Measurements from ENCODE around the gene CNN2. TPM values are rescaled to one million over a fixed set of nuclear protein-coding genes. Genes with fewer than 3 reads are reported as not detected.

The CNN2 gene
- total RNA-seq (2014; rRNA removed) (97.9 and 107 TPM in 2 replicates), Bru-seq, nascent RNA (percentile 80 among the genes with signal in this experiment), BruChase-seq, experiment 1, labeled RNA remaining after a 6-hour chase (percentile 95 among the genes with signal in this experiment), BruChase-seq, experiment 2, labeled RNA remaining after a 2-hour chase (percentile 87 among the genes with signal in this experiment)
- long read RNA-seq, transcript CNN2-201 (7 exons, 2,179 nt), result major isoform, 90 of 196 reads
- long read RNA-seq, transcript CNN2-206 (1 exons, 2,266 nt), result minor isoform, 45 of 196 reads
- long read RNA-seq, transcript CNN2-208 (6 exons, 828 nt), result minor isoform, 7 of 196 reads
- long read RNA-seq, transcript CNN2-202 (6 exons, 2,033 nt), result minor isoform, 38 of 196 reads
- long read RNA-seq, partial matches to known transcripts, result 12 of 196 reads
- long read RNA-seq, other reads (novel, unspliced or antisense), result 4 of 196 reads

- H3K4me2 ChIP-seq (ENCODE audit: low read length), result peak within 1 kb of the TSS; percentile 92
- intact Hi-C loops (cut with micrococcal nuclease), result loop anchor here (5.0 kb wide), 1 partner anchor 76 kb away; the partner anchor contains the start of gene GPX4
- DNase-seq (peak; percentile 66), ATAC-seq (peak; percentile 76)
- H3K9me3 ChIP-seq (ENCODE audit: low read length), result no peaks in the 10 kb centered on the region
- H3F3A ChIP-seq (ENCODE audit: low read length, unreplicated experiment), result no peaks in the 10 kb centered on the region
- peaks cover 37% of the 10 kb centered on the region for H3K79me2 ChIP-seq (ENCODE audit: low read length)
- ChIA-PET POLR2A (ENCODE audit: unreplicated experiment) (interaction anchor here (0.5 to 0.7 kb wide), 7 partner anchors 19 to 430 kb away, joined by 3 to 15 read pairs (median 5); no protein-coding TSS in a partner anchor), CTCF (no interaction called here)
- H3K9ac ChIP-seq (ENCODE audit: low read length), result peak within 1 kb of the TSS; percentile 64
- BruUV-seq (replicated peaks), result no TSS peak
- H3K36me3 ChIP-seq (ENCODE audit: low read depth, low read length), result no peaks in the 10 kb centered on the region
- TF ChIP-seq EZH2phosphoT487 (IDR thresholded peaks at IDR 0.05; ENCODE audit: borderline replicate concordance, low read length) (no peak), CTCF (conservative IDR thresholded peaks at IDR 0.05; ENCODE audit: low read depth, low read length) (no peak), EZH2 (IDR thresholded peaks at IDR 0.05; ENCODE audit: low read length, unreplicated experiment) (no peak)
- no peaks in the 10 kb centered on the region for H3K9me2 ChIP-seq (replicated peaks; ENCODE audit: low read length)
- no peaks in the 10 kb centered on the region for H4K20me1 ChIP-seq (ENCODE audit: low read length)
- peak within 1 kb of the TSS; percentile 95 for H3K4me3 ChIP-seq (ENCODE audit: low read length)
- H3K27me3 ChIP-seq (ENCODE audit: low read length), result no peaks in the 10 kb centered on the region
- peak within 1 kb of the TSS; percentile 89 for H2AFZ ChIP-seq (ENCODE audit: low read length)
- H3K4me1 ChIP-seq (ENCODE audit: insufficient read depth, low read length), result no peaks in the 10 kb centered on the region; the same call in 1 of the 2 replicates
- no peak within 1 kb of the TSS for H3K27ac ChIP-seq (ENCODE audit: low read length)
These were observed at the start of gene CNN2 for GRCh38 chr19:1025960-1026782. TSS of gene CNN2 (plus strand) at chr19:1026608. CDS start at chr19:1026662, 54 bp downstream.

GRCh38 chr19:977058-977464, 49.3 kb upstream of the CNN2 start:
- TF ChIP-seq CTCF (conservative IDR thresholded peaks at IDR 0.05; ENCODE audit: low read depth, low read length) (no peak), EZH2phosphoT487 (IDR thresholded peaks at IDR 0.05; ENCODE audit: borderline replicate concordance, low read length) (no peak), EZH2 (IDR thresholded peaks at IDR 0.05; ENCODE audit: low read length, unreplicated experiment) (no peak)
- Histone ChIP-seq H3K79me2 (ENCODE audit: low read length) (no peaks in the 10 kb centered on the region), H3K36me3 (ENCODE audit: low read depth, low read length) (no peaks in the 10 kb centered on the region), H2AFZ (ENCODE audit: low read length) (no peak overlapping the region), H3K9ac (ENCODE audit: low read length) (no peak overlapping the region), H3K9me2 (replicated peaks; ENCODE audit: low read length) (no peaks in the 10 kb centered on the region), H3K4me1 (ENCODE audit: insufficient read depth, low read length) (no peaks in the 10 kb centered on the region), H4K20me1 (ENCODE audit: low read length) (no peaks in the 10 kb centered on the region), H3K27me3 (ENCODE audit: low read length) (no peaks in the 10 kb centered on the region), H3K4me2 (ENCODE audit: low read length) (no peak overlapping the region), H3K27ac (ENCODE audit: low read length) (no peak overlapping the region), H3F3A (ENCODE audit: low read length, unreplicated experiment) (no peaks in the 10 kb centered on the region), H3K4me3 (ENCODE audit: low read length) (no peak overlapping the region), H3K9me3 (ENCODE audit: low read length) (no peaks in the 10 kb centered on the region)
- no TSS peak for BruUV-seq (replicated peaks)
- POLR2A ChIA-PET (ENCODE audit: unreplicated experiment), result no interaction called here
- intact Hi-C loops (cut with micrococcal nuclease), result no loop called here
- ATAC-seq (no peak), DNase-seq (no peak)
- CTCF ChIA-PET, result no interaction called here
